Inferior parietal cortex (tissue), 1 donor: ENCODE measurements around the gene FMNL2.

ENCODE experiments used
- DNase-seq: peaks from one replicate; pipeline ENCODE4 v3.0.0-alpha.2; 2016; ENCODE audit errors: extremely low spot score

Gene FMNL2

GRCh38 chr2:152615177-152615576 lies 280.2 kb downstream of the FMNL2 start:
- no peak for DNase-seq

- no peak for DNase-seq
Observed at GRCh38 chr2:152617456-152618192, 282.6 kb downstream of the FMNL2 start.

DNA sequence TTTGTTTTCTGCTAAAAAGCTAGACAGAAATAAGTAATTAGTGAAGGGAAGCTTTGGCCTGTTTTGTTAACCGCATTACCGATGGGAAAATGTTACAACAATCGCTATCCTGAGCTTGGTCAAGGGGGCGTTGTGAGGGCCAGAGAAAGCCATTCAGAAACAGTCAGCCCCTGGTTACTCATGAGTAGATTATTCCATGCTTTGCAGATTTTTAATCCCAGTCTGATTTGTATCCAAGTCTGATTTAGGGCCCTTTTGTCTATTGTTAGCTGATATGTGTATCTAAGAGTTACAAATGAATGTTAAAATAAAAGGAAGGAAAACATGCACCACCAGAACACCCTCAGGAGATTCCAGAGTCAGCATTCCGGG lies 283.2 kb downstream of the FMNL2 start:
- no peak for DNase-seq

DNA sequence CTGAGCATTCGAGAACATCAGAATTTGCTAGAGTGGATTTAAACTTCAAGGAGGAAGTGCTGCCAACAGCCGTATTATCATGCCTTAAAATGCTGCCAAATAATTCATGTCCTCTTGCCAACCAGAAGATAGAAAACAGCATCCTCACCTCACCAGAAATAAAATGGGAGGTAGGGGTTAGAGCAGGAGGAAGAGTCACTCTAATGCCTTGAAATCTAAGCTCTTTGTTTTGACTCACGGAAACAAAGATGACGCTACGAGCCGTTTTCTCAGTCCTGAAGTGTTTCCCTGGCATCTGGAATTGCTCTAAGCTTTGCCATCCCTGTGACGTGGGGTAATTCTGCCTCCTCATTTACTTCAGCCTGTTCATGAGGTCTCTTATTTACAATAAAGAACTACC lies 285.2 kb downstream of the FMNL2 start:
- DNase-seq = no peak

DNA sequence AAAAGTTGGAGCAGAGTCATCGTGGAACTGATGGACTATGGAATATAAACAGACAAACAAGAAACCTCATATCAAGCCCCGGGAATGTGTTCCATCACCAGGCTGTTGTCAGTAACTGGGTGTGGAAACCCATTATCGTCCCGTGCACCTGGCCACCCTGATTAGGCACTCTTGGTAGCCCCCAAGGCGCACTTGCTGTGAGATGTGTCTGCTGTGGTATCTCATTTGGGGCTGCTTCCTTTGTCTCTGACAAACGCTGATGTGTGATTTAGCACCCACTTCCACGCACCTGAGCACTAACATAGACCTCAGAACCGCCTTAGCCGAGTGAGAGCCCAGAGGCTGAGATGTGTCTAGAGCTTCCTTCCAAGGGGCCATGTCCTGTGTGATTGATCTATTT lies 286.0 kb downstream of the FMNL2 start:
- no peak for DNase-seq

- DNase-seq = no peak
Observed at GRCh38 chr2:152622219-152622618, 287.2 kb downstream of the FMNL2 start.

DNA sequence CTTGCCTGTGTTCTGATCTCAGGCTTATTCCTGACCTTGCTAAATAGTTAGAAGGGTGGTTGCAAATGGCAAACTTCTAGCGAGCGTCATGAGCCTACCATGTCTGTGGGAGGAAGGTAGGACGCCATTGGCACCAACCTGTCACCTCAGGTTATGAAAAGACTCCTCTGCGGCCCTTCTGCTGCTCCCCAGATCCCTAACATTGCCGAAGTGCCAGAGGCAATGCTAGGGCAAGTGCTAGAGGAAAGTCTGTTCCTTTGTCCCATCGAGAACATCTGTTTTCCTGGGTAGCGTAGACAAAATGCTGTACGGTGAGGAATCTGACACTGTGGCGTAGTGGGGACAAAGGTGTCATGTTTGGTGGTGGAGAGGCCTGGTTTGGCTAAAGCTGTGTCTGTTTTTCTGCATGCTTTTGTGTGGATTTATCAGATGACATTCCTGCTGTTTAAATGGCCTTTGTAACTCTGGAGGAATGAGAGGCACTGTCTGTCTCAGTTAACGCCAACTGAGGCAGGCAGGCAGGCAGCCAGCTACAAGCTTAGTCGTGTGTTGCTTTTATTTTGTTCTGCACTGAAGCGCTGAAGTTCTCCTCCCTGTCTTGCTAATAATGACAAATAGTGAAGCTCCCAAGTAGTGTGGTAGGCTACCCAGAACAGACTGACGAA lies 288.2 kb downstream of the FMNL2 start:
- no peak for DNase-seq

- DNase-seq = no peak
Observed at GRCh38 chr2:152623775-152624174, 288.8 kb downstream of the FMNL2 start.

GRCh38 chr2:152624805-152625204 lies 289.8 kb downstream of the FMNL2 start:
- DNase-seq = no peak

- DNase-seq = no peak
Observed at GRCh38 chr2:152626911-152627339, 292.0 kb downstream of the FMNL2 start.

DNA sequence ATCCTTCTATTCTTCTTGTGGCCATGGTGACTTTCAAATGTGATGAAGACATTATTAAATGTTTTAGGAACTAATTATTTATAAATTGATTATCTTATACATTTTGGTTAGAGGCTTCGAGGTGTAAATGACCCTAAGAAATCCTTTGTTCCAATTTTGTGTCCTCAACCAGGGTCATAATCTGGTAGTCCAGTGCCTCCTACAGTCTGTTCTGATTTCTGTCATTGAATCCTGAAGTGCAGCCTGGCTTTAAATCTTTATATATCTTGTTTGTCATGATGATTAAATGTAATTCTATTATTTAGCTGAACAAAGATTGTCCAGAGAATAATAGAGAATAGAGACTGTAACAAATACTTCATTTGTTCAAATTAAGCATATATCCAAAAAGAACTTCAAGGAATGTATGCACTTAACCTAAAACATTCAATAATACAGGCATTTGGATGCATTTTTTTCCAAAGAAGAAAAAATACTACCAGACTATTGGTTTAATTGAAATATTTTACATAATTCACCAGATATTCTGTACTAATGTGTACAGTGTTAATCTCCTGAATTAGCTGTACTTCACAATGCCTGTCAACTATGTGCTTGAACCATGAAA lies 292.5 kb downstream of the FMNL2 start:
- DNase-seq = no peak

GRCh38 chr2:152629202-152629601 lies 294.2 kb downstream of the FMNL2 start:
- DNase-seq = no peak

- DNase-seq = no peak
Observed at GRCh38 chr2:152630466-152630865, 295.5 kb downstream of the FMNL2 start.

- DNase-seq = no peak
Observed at GRCh38 chr2:152632736-152633135, 297.8 kb downstream of the FMNL2 start.

- DNase-seq = peak; percentile 78
Observed at GRCh38 chr2:152635635-152636298, 300.8 kb downstream of the FMNL2 start.

DNA sequence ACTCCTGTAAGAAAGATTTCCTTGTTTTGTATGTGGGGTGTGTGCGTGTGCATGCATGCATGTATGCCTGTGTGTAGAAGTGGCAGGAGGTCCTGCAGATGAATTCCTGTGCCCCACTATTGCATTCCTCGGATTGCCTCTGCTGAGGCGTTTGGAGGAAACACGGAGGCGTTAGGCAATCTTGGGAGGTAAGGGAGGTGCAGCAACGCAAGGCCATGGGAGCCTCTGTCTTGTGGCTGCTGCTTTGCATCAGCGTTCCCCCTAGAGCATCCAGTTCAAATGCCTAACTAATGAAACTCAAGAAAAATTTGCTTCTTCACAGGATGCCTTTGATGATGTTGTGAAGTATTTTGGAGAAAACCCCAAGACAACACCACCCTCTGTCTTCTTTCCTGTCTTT lies 302.3 kb downstream of the FMNL2 start:
- DNase-seq = no peak

GRCh38 chr2:152638056-152638455 lies 303.1 kb downstream of the FMNL2 start:
- no peak for DNase-seq

GRCh38 chr2:152638590-152638989 lies 303.6 kb downstream of the FMNL2 start:
- DNase-seq = no peak

DNA sequence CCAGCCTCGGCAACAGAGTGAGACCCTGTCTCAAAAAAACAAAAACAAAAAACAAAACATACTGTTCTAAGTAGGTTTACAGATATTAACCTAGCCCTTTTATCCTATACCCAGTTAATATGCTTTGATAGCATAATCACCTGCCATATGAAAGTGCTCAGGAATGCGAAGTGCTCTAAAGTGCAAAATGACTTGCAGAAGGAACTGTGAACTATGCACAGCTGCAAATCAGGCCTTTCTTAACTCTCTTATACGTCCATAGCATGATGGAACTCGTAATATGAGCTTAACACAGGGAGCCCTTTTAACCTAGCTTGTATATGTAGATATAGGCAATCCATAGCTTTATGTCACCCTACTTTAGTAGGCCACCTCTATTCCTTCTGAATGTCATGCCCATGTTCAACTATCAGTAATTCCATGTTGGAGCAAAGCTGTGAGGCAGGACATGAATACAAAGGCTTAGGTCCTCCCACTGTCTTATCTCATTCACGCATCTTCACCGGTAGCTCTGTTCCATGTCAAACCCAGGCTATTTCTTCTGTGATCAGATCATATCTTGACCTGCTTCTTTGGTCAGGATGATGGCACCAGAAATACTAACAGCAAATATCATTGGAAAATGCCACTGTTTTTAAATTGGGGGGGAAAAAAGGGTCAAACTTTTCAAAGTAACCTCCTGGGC lies 309.4 kb downstream of the FMNL2 start:
- no peak for DNase-seq

- no peak for DNase-seq
Observed at GRCh38 chr2:152646264-152646663, 311.3 kb downstream of the FMNL2 start.

- DNase-seq = no peak
Observed at GRCh38 chr2:152646775-152647174, 311.8 kb downstream of the FMNL2 start.

DNA sequence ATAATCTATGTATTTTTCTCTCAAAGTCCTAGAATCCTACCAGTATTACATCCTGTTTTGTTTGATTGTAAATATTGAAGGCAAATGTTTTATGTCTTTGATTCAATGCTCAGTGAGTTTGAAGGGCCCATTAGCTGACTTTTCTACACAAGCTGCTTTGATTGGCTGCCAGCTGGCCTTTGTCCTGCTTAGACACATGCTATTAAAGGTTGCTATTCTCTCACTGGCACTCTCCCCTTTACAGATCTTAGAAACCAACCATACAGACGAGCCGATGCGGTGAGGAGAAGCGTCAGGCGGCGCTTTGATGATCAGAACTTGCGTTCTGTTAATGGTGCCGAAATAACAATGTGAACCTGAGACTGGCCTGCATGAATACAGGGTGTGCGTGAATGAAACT lies 312.6 kb downstream of the FMNL2 start:
- DNase-seq = peak; percentile 57
